Measurements from ENCODE around the gene ZCCHC12.

The ZCCHC12 gene

GRCh38 chrX:118824173-118824730 lies 628 bp downstream of the ZCCHC12 start:
- H3K4me1 ChIP-seq, result peaks cover 8 to 19% (median 13%) of the 10 kb centered on the region in 10 experiments; a peak in 18 of 20 replicates
- H3K4me2 ChIP-seq, result peak overlapping the region; percentile 76 to 87 (median 82)
- H4K20me1 ChIP-seq, result no peaks in the 10 kb centered on the region
- H3K9ac ChIP-seq, result peak overlapping the region in 4 of 11 experiments; percentile 6 to 33 (median 18); a peak in 2 of 22 replicates
- H3K36me3 ChIP-seq, result no peaks in the 10 kb centered on the region
- H3K27ac ChIP-seq, result no peak overlapping the region
- H3K27me3 ChIP-seq, result peaks cover 26 to 49% (median 32%) of the 10 kb centered on the region in 11 experiments
- peak in 2 of 11 experiments; percentile 10 to 25; a peak in 1 of 22 replicates for TF ChIP-seq Cebpa-rat (IDR thresholded peaks at IDR 0.05)
- H3K4me3 ChIP-seq, result peak overlapping the region; percentile 35 to 64 (median 50)
- peaks cover 0 to 14% (median 6%) of the 10 kb centered on the region in 11 experiments; a peak in 6 of 22 replicates for H3K9me3 ChIP-seq (replicated peaks in 1 of 11)

GRCh38 chrX:118825227-118825626 lies 1.6 kb downstream of the ZCCHC12 start:
- no peak overlapping the region for H3K27ac ChIP-seq
- H3K36me3 ChIP-seq, result no peaks in the 10 kb centered on the region
- no peak for TF ChIP-seq Cebpa-rat (IDR thresholded peaks at IDR 0.05)
- H3K4me1 ChIP-seq, result peaks cover 8 to 19% (median 13%) of the 10 kb centered on the region in 10 experiments; a peak in 18 of 20 replicates
- H3K4me2 ChIP-seq, result peak overlapping the region in 2 of 11 experiments; percentile 20 to 79; a peak in 1 of 22 replicates
- H3K9ac ChIP-seq, result no peak overlapping the region
- H3K4me3 ChIP-seq, result no peak overlapping the region
- peaks cover 0 to 14% (median 6%) of the 10 kb centered on the region in 11 experiments; a peak in 6 of 22 replicates for H3K9me3 ChIP-seq (replicated peaks in 1 of 11)
- peaks cover 26 to 49% (median 32%) of the 10 kb centered on the region in 11 experiments for H3K27me3 ChIP-seq
- no peaks in the 10 kb centered on the region for H4K20me1 ChIP-seq

GRCh38 chrX:118839334-118839958 lies 15.8 kb downstream of the ZCCHC12 start:
- Histone ChIP-seq H3K36me3 (no peaks in the 10 kb centered on the region), H3K9ac (no peak overlapping the region), H3K27me3 (peaks cover 18 to 25% (median 22%) of the 10 kb centered on the region in 11 experiments), H3K4me2 (peak overlapping the region in 7 of 11 experiments; percentile 5 to 49 (median 28); a peak in 9 of 22 replicates), H4K20me1 (no peaks in the 10 kb centered on the region), H3K9me3 (replicated peaks in 1 of 11) (peaks cover 0 to 12% (median 8%) of the 10 kb centered on the region in 11 experiments; a peak in 18 of 22 replicates), H3K4me3 (peak overlapping the region in 1 of 10 experiments; percentile 15; a peak in 1 of 20 replicates), H3K4me1 (peaks cover 0 to 5% (median 0%) of the 10 kb centered on the region in 10 experiments; a peak in 1 of 20 replicates), H3K27ac (no peak overlapping the region)
- TF ChIP-seq Cebpa-rat (IDR thresholded peaks at IDR 0.05), result no peak

GRCh38 chrX:118847676-118848075 lies 24.1 kb downstream of the ZCCHC12 start:
- Histone ChIP-seq H3K4me2 (peak overlapping the region in 6 of 11 experiments; percentile 4 to 38 (median 13); a peak in 4 of 22 replicates), H4K20me1 (no peaks in the 10 kb centered on the region), H3K9me3 (replicated peaks in 1 of 11) (no peaks in the 10 kb centered on the region), H3K9ac (no peak overlapping the region), H3K27me3 (no peaks in the 10 kb centered on the region), H3K4me1 (peaks cover 0 to 18% (median 5%) of the 10 kb centered on the region in 10 experiments; a peak in 9 of 20 replicates), H3K27ac (no peak overlapping the region), H3K4me3 (no peak overlapping the region), H3K36me3 (no peaks in the 10 kb centered on the region)
- TF ChIP-seq Cebpa-rat (IDR thresholded peaks at IDR 0.05), result no peak

- Histone ChIP-seq H3K4me2 (no peak overlapping the region), H3K27me3 (no peaks in the 10 kb centered on the region), H3K4me3 (no peak overlapping the region), H3K9ac (no peak overlapping the region), H3K9me3 (replicated peaks in 1 of 11) (no peaks in the 10 kb centered on the region), H3K27ac (no peak overlapping the region), H4K20me1 (no peaks in the 10 kb centered on the region), H3K4me1 (0 out of 20 replicates have a peak, but pooled peaks cover 0 to under 1% (median 0%) of the 10 kb centered on the region in 10 experiments), H3K36me3 (no peaks in the 10 kb centered on the region)
- TF ChIP-seq Cebpa-rat (IDR thresholded peaks at IDR 0.05), result no peak
Observed at GRCh38 chrX:118853596-118853995, 30.0 kb downstream of the ZCCHC12 start.

- H3K4me1 ChIP-seq, result no peaks in the 10 kb centered on the region
- H4K20me1 ChIP-seq, result no peaks in the 10 kb centered on the region
- 0 out of 22 replicates have a peak, but pooled peaks cover 0 to 3% (median 0%) of the 10 kb centered on the region in 11 experiments for H3K9me3 ChIP-seq (replicated peaks in 1 of 11)
- no peak overlapping the region for H3K27ac ChIP-seq
- H3K9ac ChIP-seq, result no peak overlapping the region
- no peak overlapping the region for H3K4me2 ChIP-seq
- H3K27me3 ChIP-seq, result no peaks in the 10 kb centered on the region
- H3K36me3 ChIP-seq, result no peaks in the 10 kb centered on the region
- H3K4me3 ChIP-seq, result no peak overlapping the region
- no peak for TF ChIP-seq Cebpa-rat (IDR thresholded peaks at IDR 0.05)
Observed at GRCh38 chrX:118855681-118856310, 32.2 kb downstream of the ZCCHC12 start.

GRCh38 chrX:118857006-118857405 lies 33.4 kb downstream of the ZCCHC12 start:
- H3K9ac ChIP-seq, result no peak overlapping the region
- H3K36me3 ChIP-seq, result no peaks in the 10 kb centered on the region
- H3K4me2 ChIP-seq, result no peak overlapping the region
- no peak for TF ChIP-seq Cebpa-rat (IDR thresholded peaks at IDR 0.05)
- no peaks in the 10 kb centered on the region for H3K4me1 ChIP-seq
- H4K20me1 ChIP-seq, result no peaks in the 10 kb centered on the region
- no peak overlapping the region for H3K27ac ChIP-seq
- H3K27me3 ChIP-seq, result no peaks in the 10 kb centered on the region
- H3K9me3 ChIP-seq (replicated peaks in 1 of 11), result 0 out of 22 replicates have a peak, but pooled peaks cover 0 to 3% (median 0%) of the 10 kb centered on the region in 11 experiments
- no peak overlapping the region for H3K4me3 ChIP-seq

- Histone ChIP-seq H3K27ac (no peak overlapping the region), H3K36me3 (no peaks in the 10 kb centered on the region), H3K27me3 (no peaks in the 10 kb centered on the region), H3K4me1 (0 out of 20 replicates have a peak, but pooled peaks cover 0 to 6% (median 0%) of the 10 kb centered on the region in 10 experiments), H3K9me3 (replicated peaks in 1 of 11) (0 out of 22 replicates have a peak, but pooled peaks cover 0 to 3% (median 0%) of the 10 kb centered on the region in 11 experiments), H3K4me3 (no peak overlapping the region), H3K9ac (no peak overlapping the region), H4K20me1 (no peaks in the 10 kb centered on the region), H3K4me2 (no peak overlapping the region)
- no peak for TF ChIP-seq Cebpa-rat (IDR thresholded peaks at IDR 0.05)
Observed at GRCh38 chrX:118861338-118861737, 37.7 kb downstream of the ZCCHC12 start.

- 0 out of 20 replicates have a peak, but pooled peaks cover 0 to 6% (median 0%) of the 10 kb centered on the region in 10 experiments for H3K4me1 ChIP-seq
- H4K20me1 ChIP-seq, result no peaks in the 10 kb centered on the region
- H3K4me2 ChIP-seq, result no peak overlapping the region
- no peaks in the 10 kb centered on the region for H3K27me3 ChIP-seq
- H3K9me3 ChIP-seq (replicated peaks in 1 of 11), result 0 out of 22 replicates have a peak, but pooled peaks cover 0 to 3% (median 0%) of the 10 kb centered on the region in 11 experiments
- no peak overlapping the region for H3K4me3 ChIP-seq
- H3K36me3 ChIP-seq, result no peaks in the 10 kb centered on the region
- H3K27ac ChIP-seq, result no peak overlapping the region
- no peak overlapping the region for H3K9ac ChIP-seq
- TF ChIP-seq Cebpa-rat (IDR thresholded peaks at IDR 0.05), result no peak
Observed at GRCh38 chrX:118862091-118862490, 38.5 kb downstream of the ZCCHC12 start.
